Ecto neural progenitor cell (in vitro differentiated cells): Measurements from ENCODE around the gene CSNK1A1.
"Not testable (repeated sequence)": the region's sequence is repeated elsewhere in the genome, so short reads cannot be mapped to it uniquely, and the experiment has no call there.

Experiments used
- DNase-seq: peaks from one replicate; pipeline ENCODE4 v3.0.0-alpha.2; 2018; ENCODE audit warnings: low spot score

The CSNK1A1 gene

GRCh38 chr5:149572576-149573231 lies 21.5 kb upstream of the CSNK1A1 start:
- DNase-seq = no peak

- DNase-seq = no peak
Measured at GRCh38 chr5:149572170-149572569, 20.9 kb upstream of the CSNK1A1 start.

- DNase-seq = no peak
Measured at GRCh38 chr5:149567226-149567625, 16.0 kb upstream of the CSNK1A1 start.

GRCh38 chr5:149564542-149565140 lies 13.4 kb upstream of the CSNK1A1 start:
- peak; percentile 52 for DNase-seq

DNA sequence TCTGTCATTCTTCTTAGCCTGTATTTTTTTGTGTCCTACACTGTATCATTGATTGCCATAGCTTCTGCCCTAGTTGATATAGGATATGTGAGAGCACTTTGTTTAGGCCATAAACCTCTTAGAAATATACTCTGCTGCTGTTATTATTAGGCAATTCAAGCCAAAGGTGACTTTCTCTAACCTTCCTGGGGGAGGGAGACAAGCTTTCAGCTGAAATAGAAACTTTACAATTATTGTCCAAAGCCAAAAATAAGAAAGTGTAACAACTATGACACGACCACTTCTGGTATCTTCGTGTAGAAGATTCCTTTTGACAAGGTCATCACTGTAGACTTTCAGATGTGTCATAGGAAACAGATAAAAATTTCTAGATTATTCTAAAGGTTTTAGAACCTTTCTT lies 12.2 kb upstream of the CSNK1A1 start:
- DNase-seq = no peak

DNA sequence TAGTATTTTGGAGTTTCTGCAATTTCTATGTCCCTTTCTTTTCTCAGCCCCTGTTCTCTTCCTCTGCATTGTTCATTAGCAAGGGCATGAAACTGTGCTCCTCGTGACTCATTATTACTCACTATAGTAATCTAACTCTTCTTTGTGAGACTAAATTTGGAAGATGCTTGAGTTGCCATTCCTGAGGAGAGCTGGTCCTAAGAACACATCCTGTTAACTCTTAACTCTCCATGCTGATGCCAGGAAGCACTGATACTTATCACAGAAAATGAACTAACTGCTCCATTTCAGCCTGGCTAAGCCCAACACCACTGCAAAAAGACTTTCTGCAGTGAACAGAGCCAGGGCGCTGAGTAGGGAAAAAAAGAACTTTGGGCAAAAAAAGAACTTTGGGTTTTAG lies 10.6 kb upstream of the CSNK1A1 start:
- DNase-seq = no peak

- DNase-seq = no peak
Measured at GRCh38 chr5:149559706-149560105, 8.5 kb upstream of the CSNK1A1 start.

DNA sequence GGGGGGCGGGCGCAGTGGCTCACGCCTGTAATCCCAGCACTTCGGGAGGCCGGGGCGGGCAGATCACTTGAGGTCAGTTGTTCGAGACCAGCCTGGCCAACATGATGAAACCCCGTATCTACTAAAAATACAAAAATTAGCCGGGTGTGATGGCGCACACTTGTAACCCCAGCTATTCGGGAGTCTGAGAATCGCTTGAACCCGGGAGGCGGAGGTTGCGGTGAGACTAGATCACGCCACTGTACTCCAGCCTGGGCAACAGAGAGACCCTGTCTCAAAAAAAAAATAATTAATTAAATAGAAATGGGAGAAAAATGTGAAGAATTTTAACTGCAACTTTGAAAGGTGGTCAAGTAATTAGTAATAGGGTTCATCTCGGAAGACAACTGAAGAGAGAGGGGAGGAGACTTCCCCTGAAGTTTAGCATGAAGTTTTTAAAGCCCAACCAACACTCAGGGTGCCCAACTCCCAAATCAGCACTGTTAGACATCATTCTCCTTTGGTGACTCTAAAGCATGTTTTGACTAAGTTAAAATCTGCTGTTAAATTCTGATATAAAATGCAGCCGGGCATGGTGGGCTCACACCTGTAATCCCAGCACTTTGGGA lies 1.4 kb upstream of the CSNK1A1 start:
- no peak for DNase-seq

GRCh38 chr5:149552038-149552494 lies 827 bp upstream of the CSNK1A1 start:
- no peak for DNase-seq

DNA sequence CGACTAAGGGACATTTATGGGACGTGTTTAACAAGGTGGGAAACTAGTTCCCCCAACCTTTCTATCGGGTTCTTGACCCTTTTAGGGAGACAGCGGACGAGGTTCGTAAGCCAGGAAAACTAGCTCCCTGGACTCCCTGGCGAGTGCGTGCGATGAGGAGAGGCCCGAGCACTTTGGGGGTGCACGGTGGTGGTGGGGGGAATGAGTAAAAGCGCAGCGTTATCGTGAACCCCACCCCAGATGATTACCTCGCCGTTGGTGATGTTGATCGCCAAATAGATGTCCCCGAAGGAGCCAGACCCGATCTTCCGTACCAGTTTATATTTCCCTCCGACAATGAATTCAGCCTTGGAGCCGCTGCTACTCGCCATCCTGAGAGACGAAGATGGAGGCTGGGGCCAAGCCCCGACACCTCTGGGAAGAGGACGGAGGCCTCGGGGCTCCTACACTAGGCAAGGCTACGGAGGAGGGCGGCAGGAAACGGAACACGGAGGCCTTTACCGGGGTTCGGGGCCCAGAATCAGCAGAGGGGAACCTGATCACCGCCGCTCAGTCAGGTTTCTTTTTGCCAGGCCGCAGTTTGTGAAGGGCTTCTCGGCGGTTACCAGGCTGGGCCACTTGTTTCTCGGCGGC lies 529 bp downstream of the CSNK1A1 start:
- no peak for DNase-seq

- no peak for DNase-seq
Measured at GRCh38 chr5:149550268-149550583, 1.0 kb downstream of the CSNK1A1 start.

- DNase-seq = no peak
Measured at GRCh38 chr5:149549461-149550267, 1.6 kb downstream of the CSNK1A1 start.

DNA sequence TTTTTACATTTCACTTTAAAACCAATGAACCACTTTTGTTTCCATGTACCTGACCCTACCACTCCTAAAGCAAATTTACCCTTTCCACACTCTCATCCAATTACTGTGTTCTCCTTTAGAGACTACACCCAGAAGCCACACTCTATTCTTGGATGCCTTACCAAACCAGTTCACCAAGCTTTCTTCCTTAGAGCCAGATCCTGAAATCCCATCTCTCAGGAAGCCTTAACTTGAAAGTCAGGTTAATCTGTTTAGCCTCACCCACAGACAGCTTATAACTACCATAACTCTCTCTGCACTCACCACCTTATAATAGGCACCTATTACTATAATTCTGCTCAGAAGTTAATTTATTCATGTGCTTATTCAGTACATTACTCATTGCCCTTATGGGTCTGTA lies 4.3 kb downstream of the CSNK1A1 start:
- DNase-seq = no peak

- no peak for DNase-seq
Measured at GRCh38 chr5:149545327-149545726, 5.9 kb downstream of the CSNK1A1 start.

GRCh38 chr5:149544028-149544420 lies 7.2 kb downstream of the CSNK1A1 start:
- no peak for DNase-seq

- no peak for DNase-seq
Measured at GRCh38 chr5:149543361-149544027, 7.7 kb downstream of the CSNK1A1 start.

DNA sequence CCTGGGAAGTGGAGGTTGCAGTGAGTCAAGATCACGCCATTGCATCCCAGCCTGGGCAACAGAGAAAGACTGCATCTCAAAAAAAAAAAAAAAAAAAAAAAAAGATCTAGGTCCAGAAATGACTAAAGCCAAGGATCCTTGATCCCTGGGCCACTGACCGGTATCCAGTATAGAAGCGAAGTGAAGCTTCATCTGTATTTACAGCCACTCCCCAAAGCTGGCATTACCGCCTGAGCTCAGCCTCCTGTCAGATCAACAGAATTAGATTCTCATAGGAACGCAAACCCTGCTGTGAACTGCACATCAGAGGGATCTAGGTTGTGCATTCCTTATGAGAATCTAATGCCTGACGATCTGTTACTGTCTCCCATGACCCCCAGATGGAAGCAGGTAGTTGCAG lies 9.3 kb downstream of the CSNK1A1 start:
- no peak for DNase-seq

- no peak for DNase-seq
Measured at GRCh38 chr5:149540089-149540488, 11.2 kb downstream of the CSNK1A1 start.

DNA sequence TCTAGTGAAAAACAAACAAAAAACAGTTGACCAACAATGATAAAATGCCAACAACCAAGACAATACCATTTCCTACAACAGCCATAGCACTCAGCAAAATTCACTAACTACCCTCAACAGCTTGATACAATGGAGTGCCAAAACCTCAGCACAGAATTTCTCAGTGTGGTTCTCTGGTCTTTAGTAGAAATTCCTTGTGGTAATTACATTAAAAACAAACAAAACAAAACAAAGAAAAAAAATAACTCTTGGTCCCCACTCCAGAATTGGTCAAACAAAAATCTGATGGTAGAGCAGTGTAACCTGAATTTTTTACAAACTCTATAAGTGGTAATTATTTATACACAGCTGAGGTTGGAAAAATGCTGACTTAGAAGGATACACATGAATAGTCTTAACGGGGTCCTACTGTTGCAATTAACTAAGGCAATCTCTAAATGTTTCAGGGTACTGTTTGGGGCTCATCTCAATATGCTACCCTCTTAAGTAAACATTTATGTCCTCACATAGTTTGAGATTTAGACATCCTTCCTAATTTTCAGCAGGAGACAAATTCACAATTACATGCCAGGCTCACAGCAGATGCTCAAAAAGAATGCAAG lies 13.8 kb downstream of the CSNK1A1 start:
- DNase-seq = no peak

DNA sequence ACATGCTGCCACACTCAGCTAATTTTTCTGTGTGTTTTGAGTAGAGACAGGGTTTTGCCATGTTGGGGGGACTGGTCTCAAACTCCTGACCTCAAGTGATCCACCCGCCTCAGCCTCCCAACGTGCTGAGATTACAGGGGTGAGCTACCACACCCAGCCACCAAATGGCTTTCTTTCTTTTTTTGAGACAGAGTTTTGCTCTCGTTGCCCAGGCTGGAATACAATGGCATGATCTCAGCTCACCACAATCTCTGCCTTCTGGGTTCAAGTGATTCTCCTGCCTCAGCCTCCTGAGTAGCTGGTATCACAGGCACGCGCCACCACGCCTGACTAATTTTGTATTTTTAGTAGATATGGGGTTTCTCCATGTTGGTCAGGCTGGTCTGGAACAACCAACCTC lies 15.5 kb downstream of the CSNK1A1 start:
- DNase-seq = not testable (repeated sequence)

DNA sequence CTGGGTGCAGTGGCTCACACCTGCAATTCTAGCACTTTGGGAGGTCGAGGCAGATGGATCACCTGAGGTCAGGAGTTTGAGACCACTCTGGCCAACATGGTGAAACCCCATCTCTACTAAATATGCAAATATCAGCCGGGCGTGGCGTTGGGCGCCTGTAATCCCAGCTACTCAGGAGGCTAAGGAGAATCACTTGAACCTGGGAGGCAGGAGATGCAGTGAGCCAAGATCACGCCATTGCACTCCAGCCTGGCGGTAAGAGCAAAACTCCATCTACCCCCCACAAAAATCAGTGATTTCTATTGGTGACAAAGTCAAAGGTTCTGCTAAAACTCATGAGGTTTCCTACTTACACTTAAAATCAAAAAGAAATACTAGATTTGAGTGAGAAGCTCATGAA lies 18.8 kb downstream of the CSNK1A1 start:
- DNase-seq = no peak

- no peak for DNase-seq
Measured at GRCh38 chr5:149529463-149529862, 21.8 kb downstream of the CSNK1A1 start.
